Measurements from ENCODE around the gene GNAI1.

GNAI1 gene

DNA sequence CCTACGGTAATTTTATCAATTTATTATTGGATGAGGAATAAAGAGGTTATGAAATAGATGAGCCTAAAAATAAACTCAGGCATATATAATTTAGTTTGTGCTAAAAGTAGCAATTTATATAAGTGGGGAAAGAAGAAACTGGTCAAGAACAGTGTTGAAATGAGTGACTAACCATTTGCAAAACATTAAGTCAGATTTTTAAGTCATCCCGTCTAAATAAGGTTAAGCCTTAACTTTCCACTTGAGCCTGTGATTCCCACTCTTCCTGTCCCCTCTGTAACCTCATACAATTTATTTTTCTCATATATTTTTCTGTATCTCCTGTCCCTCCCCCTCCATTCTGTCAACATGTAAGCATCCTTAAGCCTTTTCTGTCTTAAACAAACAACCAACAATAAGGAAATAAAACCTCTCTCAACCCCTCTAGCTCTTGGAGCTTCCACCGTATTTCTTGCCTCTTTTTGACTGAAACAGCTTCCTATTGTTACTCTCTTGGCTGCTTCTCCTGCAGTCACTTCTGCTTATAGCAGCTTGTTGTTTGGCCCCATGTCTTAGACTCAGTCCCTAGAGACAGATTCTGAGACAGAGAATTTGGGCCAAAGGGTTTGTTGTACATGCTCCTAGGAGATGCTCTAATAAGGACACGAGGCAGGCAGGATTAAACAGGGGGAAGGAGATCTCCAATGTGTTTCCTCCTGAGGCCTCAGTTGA, 109.7 kb downstream of the GNAI1 start:
- no peak for TF ChIP-seq CTCF (conservative IDR thresholded peaks at IDR 0.05; ENCODE audit: low read depth, low read length)
- DNase-seq (ENCODE audit: low read depth): no peak
- H3K4me3 ChIP-seq (ENCODE audit: low read length): no peak overlapping the region

GRCh38 chr7:80247144-80247543, 112.5 kb downstream of the GNAI1 start:
- DNase-seq (ENCODE audit: low read depth): no peak
- no peak for TF ChIP-seq CTCF (conservative IDR thresholded peaks at IDR 0.05; ENCODE audit: low read depth, low read length)
- H3K4me3 ChIP-seq (ENCODE audit: low read length): no peak overlapping the region

DNA sequence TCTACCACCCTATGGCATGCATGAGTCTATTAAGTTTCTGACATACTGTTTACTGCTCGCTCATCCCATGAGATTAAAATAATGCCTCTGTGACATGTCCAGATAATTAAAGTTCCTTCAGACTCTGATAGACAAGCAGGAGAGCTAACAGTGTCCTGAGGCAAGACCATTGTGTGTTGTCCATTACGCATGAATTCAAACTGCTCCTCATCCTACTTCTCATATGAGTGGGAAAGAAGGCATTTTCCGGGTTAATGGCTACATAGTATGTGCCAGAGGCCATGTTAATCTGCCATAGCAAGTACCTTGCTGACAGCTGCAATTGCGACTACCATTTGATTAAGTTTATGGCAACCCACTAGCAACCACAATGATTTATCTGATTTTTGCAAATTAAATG, 113.3 kb downstream of the GNAI1 start:
- H3K4me3 ChIP-seq (ENCODE audit: low read length): no peak overlapping the region
- no peak for TF ChIP-seq CTCF (conservative IDR thresholded peaks at IDR 0.05; ENCODE audit: low read depth, low read length)
- no peak for DNase-seq (ENCODE audit: low read depth)

- H3K4me3 ChIP-seq (ENCODE audit: low read length): no peak overlapping the region
- TF ChIP-seq CTCF (conservative IDR thresholded peaks at IDR 0.05; ENCODE audit: low read depth, low read length): no peak
- no peak for DNase-seq (ENCODE audit: low read depth)
These were observed 114.6 kb downstream of the GNAI1 start for GRCh38 chr7:80249184-80249583.

DNA sequence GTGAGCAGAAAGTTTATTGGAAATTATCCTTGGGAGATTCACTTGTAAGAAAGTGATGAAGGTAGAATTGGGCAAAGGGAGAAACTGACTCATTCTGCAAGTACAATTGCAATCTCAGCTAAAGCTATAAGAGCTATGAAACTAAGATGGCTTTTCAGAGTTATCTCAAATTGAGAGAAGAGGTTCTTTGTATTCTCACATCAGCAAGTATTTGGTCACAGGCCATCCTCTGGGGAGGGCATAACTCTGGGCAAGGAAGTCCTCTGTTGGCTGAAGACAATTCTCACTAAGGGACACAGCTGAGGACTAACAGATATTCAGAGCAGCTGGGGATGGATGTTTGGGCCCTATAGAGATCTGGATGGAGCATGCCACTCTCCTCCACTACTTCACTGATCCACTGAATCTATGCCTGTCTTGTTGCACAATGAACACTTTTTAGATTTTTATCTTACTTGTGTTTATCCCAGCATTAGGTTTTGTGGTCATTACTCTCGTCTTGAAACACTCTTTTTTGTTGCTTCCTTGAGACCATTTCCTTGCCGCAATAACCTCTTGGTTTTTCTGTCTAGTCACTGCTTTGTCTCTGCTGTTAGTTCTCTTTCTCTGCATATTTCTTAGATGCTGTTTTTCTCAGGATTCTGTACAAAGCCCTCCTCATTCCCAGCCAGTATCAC, 115.1 kb downstream of the GNAI1 start:
- no peak for DNase-seq (ENCODE audit: low read depth)
- no peak overlapping the region for H3K4me3 ChIP-seq (ENCODE audit: low read length)
- no peak for TF ChIP-seq CTCF (conservative IDR thresholded peaks at IDR 0.05; ENCODE audit: low read depth, low read length)

DNA sequence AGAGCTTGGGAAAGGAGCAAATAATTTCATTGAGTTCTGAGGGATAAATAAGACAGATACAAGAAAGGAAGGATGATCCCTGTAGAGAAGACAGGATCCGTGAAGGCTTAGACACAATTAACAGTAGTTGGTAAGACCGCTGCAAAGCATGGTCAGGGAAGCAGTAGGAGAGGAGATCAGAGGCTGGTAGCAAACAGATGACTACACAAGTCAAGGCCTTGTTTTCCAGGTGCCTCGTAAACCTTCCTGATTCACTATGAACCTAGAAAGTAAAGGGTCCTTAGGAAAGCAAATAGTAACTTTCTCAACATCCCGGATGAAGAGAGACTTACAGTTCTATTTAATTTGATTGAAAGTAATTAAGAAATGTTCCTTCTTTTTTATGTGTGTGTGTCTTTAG, 118.6 kb downstream of the GNAI1 start:
- no peak overlapping the region for H3K4me3 ChIP-seq (ENCODE audit: low read length)
- TF ChIP-seq CTCF (conservative IDR thresholded peaks at IDR 0.05; ENCODE audit: low read depth, low read length): no peak
- no peak for DNase-seq (ENCODE audit: low read depth)

DNA sequence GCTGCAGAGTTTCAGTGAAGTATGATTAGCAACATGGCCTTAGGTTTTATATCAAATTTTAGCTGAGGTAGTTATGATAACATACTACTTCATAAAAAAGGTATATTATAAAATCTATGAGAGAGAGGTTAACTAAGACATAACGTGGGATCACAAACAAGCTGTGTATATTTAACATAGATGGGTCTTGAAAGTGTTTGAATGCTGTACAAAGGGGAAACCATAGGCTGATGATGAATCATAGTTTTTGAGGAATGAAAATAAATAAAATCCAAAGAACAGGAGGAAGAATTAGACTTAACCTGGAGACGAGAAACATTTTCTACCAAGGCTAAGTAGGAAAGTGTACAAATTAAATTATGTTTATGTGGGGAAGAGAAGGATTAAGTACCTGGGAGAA, 119.0 kb downstream of the GNAI1 start:
- H3K4me3 ChIP-seq (ENCODE audit: low read length): no peak overlapping the region
- DNase-seq (ENCODE audit: low read depth): no peak
- no peak for TF ChIP-seq CTCF (conservative IDR thresholded peaks at IDR 0.05; ENCODE audit: low read depth, low read length)
